GM18517 (cell line): Measurements from ENCODE around the gene PFKFB3.

Source experiments
- ATAC-seq: cut with Tn5 transposase; IDR thresholded peaks from one replicate; pipeline ENCODE4 v1.9.1; 2021; ENCODE audit warnings: mild to moderate bottlenecking, moderate library complexity; ENCODE audit not compliant: unreplicated experiment

PFKFB3 gene

DNA sequence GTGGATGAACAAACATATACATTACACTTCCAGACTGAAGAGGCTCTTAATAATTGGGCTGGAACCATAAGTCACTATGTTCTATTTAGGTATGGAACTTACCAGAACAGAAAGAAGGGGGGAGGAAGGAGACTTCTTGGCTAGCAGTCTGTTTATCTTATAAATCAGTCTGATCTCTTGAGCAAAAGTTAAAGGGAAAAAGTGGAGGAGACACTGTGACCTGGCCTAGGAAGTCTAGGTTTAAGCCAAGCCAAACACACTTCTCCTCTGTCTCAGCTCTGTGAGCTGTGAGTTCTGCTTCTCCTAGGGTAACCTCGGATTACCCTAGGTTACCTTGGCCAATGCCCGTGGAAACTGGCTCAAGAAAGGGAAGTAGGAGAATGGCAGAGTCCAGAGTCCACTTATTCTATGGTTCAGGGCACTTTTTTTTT, 95.2 kb downstream of the PFKFB3 start:
- ATAC-seq: no peak

DNA sequence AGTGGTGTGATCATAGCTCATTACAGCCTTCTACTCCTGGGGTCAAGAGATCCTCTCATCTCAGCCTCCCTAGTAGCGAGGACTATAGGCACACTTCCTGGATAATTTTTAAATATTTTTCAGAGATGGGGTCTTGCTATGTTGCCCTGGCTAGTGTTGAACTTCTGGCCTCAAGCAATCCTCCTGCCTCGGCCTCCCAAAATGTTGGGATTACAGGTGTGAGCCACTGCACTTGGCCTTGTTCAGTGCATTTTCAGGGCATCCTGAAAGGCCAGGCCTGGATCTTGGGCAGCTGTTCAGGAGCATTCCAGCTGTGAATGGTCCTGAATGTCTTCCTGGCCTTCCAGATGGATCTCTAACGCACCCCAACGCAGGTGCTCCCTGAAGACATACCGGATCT, 95.7 kb downstream of the PFKFB3 start:
- no peak for ATAC-seq

DNA sequence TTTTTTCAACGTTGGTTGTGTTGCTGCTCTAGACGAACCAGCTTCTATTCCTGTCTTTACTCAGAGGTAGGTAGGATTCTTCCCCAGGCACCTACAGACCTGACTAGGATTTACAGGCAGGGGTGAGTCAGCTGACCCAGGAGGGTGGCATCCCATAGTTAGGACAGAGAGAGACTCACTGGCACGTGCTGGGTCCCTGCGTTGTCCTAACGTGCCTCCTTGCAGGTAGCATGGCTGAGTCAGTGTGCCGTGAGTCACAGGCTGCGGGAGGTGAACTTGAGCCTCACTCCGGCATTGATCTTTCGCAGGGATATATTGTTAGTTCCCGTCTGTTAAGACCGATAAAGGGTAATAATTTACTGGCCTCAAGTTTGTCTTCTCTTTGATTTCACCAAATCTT, 96.5 kb downstream of the PFKFB3 start:
- ATAC-seq: no peak

DNA sequence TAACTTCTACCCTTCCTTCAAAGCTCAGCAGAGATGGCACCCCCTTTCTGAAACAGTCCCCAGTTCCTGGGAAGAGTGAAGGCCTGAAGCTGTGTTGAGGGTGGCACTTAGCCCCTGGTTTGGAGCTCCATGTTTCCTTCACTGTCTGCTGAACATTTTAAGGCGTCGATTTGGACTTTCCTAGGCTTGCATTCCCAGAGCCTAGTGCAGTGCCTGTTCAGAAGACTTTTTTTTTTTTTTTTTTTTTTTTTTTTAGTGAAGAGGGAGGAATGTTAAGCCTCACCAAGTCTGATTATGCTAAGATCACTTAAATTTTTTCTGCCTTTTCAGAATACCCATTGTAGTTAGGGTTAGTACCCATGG, 97.0 kb downstream of the PFKFB3 start:
- no peak for ATAC-seq

DNA sequence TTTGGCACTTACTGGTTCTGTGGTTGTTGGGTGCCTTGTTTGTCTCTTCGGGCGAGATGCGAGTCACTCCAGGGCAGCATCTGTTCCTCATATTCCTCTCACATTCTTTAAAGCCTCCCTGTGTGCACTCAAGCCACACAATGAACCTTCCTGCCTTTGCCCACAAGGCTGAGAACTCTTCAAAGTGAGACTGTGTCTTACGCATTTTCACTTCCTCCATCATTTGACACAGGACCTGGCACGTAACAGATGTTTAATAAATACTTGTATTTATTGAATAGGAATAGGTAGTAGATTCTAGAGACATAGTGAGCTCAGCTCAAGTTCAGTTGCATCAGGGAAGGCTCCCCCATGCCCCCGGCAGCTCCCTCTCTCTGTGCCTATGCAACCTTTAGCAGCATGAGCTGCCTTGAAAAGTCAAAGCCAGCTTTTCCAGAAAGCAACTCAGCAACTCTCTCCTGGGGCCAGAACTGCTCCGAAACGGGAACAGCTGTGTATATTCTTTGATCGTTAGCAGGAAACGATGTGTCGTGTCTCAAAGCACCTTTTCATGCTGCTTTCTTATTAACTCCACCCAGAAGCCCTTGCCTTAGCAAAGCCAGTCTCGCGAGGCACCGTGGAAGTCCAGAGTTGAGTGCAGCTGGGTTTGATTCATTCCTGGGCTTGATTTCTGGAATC, 97.5 kb downstream of the PFKFB3 start:
- peak; percentile 92 for ATAC-seq

DNA sequence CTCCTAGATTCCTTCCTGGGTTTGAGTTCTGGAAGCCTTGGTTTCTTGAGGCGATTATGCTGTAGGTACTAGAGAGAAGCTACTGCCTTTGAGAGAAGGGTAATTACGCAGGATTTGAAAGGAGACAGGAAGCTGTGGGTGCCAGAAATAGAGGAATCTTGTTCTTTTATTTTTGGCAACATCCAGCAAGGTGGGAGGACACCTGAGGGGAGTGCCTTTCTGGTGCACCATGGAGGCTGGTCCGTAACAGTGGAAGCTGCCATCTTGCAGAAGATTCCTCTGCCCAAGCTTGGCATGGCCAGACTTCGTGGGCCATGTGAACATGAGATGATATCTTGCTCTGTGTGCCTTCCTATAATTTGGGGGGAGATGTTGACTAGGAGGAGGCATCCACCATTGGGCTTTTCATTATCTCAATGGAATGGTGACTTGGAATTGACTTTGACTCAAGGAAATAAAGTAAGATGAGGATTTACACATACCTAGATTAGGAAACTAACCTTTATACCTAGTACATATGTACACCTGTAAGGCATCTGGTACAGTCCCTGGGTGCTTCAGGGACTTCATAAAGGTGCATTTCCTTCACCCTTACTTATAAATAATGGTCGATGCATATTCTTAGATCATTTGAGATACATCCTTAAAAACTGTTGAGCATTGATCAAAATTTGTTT, 98.2 kb downstream of the PFKFB3 start:
- ATAC-seq: no peak

DNA sequence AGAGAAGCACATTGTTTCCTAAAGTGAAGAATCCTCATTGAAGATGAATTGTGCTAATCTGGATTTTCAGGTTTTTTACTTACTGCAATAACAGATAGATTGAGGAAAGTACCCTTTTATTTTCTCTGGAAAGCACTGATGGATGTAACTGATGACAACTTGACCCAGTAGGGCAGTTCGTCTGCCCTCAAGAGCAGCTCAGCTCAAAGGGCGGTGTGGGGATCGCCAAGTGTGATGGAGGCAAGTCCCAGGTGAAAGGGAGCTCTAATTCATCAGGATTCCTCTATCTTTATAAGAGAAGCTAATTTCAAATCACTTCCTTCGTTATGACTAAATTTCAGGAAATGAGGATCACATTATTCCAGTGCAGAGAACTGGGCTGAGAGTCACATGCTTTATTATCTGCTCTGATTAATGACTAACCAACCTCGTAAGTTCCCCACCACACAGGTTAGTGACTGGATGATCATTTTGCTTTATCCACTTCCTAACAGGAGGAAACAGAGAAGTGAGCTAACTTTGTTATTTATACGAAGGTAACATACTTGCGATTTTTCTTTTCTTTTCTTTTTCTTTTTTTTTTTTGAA, 98.8 kb downstream of the PFKFB3 start:
- no peak for ATAC-seq
